ENCODE results near the gene PPHLN1.

The PPHLN1 gene

DNA sequence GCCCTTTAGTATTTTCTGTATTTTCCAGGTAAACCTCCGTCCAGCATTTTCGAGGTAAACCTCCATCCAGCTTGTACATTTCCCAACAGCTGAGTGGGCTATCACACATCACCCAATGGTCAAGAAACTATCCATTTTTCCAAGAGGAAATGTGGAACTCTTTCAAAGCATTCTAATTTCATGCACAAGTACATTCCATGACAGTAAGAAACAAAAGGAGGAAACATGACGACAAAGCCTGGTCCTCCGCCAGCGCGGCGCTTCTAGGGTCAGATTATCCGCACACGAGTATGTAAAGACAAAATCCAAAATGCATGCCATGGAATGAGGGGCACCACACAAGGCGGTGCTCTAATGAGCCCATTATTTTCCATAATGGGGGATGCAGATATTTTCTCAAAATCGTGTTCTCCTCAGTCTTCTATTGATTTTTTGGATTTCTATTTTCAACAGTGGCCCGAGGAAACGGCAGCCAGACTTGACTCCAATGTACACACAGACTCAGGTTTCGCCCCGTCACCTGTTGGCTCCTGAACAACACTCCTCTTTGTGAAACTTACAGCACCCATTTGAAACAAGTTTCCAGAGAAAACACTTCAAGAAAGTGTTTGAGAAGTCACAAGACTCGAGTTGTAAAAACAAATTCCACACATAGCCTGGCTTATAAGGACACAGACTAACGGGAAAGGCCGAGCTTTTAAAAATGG is 156.2 kb downstream of the PPHLN1 start:
- H3K4me3 ChIP-seq (ENCODE audit: low read depth, low read length) = peak overlapping the region; percentile 84

GRCh38 chr12:42482748-42483520 is 157.0 kb downstream of the PPHLN1 start:
- peak overlapping the region; percentile 84 for H3K4me3 ChIP-seq (ENCODE audit: low read depth, low read length)
- TF ChIP-seq CTCF (IDR thresholded peaks at IDR 0.05; ENCODE audit: low read depth, low read length) = peak; percentile 81

More for the DNA sequence above, 156.2 kb downstream of the PPHLN1 start:
- TF ChIP-seq CTCF (IDR thresholded peaks at IDR 0.05; ENCODE audit: low read depth, low read length) = no peak

- no peak for TF ChIP-seq CTCF (IDR thresholded peaks at IDR 0.05; ENCODE audit: low read depth, low read length)
- H3K4me3 ChIP-seq (ENCODE audit: low read depth, low read length) = peak overlapping the region; percentile 84
Observed at GRCh38 chr12:42483521-42483790, 157.5 kb downstream of the PPHLN1 start.

- peak overlapping the region; percentile 84 for H3K4me3 ChIP-seq (ENCODE audit: low read depth, low read length)
- TF ChIP-seq CTCF (IDR thresholded peaks at IDR 0.05; ENCODE audit: low read depth, low read length) = no peak
Observed at GRCh38 chr12:42484996-42485395, 159.0 kb downstream of the PPHLN1 start.

GRCh38 chr12:42485823-42486222 is 159.9 kb downstream of the PPHLN1 start:
- no peak overlapping the region for H3K4me3 ChIP-seq (ENCODE audit: low read depth, low read length)
- no peak for TF ChIP-seq CTCF (IDR thresholded peaks at IDR 0.05; ENCODE audit: low read depth, low read length)

- H3K4me3 ChIP-seq (ENCODE audit: low read depth, low read length) = no peak overlapping the region
- no peak for TF ChIP-seq CTCF (IDR thresholded peaks at IDR 0.05; ENCODE audit: low read depth, low read length)
Observed at GRCh38 chr12:42486407-42486806, 160.4 kb downstream of the PPHLN1 start.

DNA sequence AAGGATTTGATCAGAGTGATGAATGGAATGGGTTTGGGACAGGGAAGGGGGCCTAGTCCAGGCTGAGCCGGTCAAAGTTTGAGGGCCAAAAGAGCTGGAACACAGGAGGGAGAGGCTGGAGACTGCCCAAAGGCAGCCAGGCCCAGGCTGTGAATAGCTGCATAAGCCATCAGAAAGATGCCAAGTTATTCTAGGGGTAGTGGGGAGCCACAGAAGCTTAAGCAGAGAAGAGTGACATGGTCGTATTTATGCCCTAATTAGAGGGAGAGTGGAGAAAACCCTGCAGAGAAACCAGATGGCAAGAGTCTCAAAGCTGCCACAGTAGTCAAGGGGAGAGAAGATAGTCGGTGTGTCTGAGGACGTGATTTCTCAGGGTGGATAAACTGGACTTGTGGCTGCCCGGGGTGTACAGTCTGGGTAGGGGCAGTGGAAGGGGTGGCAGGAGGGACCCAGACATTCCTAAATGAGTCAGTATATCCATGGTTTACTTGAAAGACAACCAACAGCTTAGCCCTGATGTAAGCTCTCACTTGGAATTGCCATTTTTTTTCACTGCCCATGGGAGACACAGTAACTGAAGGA is 164.4 kb downstream of the PPHLN1 start:
- H3K4me3 ChIP-seq (ENCODE audit: low read depth, low read length) = no peak overlapping the region
- no peak for TF ChIP-seq CTCF (IDR thresholded peaks at IDR 0.05; ENCODE audit: low read depth, low read length)

Measured in WI38 (cell line).